ENCODE data around the gene NLGN3. TPM values are rescaled to one million over a fixed set of nuclear protein-coding genes. Genes with fewer than 3 reads are reported as not detected.

NLGN3 gene
- total and polyA plus RNA-seq, 2 donors (not counting 3 experiments of a cell fraction or from before 2014, with no cell fraction given), result 0.37 to 0.40 TPM

DNA sequence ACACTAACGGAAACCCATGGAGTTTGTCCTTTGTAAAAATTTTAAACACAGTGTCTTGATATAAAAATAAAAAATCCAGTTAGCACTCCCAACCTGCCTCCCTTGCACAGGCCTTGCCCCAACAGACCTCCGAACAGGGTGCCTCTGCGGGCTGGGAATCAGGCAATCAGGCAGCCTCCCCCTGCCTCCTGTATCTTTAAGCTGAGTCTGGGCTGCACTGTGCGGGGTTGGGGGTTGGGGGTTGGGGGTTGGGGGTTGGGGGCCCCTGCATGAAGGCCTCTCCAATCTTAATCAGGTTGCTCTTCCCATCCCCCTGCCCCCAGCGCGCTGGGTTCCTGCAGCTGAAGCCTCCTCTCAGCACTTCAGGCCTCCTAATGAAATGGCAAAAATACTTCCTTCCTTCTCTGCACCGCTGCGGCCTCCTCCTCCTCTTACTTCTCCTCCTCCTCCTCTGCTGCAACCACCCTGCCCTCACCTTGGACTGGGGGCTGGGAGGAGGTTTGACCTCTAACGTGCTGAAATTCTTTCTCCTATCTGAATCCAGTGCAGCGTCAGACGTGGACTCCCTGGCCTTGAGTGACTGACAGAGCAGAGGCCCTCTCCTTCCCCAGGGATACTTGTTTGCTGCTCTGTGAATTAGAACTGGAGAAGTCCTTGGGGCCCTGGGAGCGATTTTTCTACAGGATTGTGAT, 26.6 kb downstream of the NLGN3 start:
- no peaks in the 10 kb centered on the region for H3K9me3 ChIP-seq (replicated peaks; ENCODE audit: control insufficient read depth, insufficient read depth, low read length)
- dilution Hi-C loops (cut with MboI; ENCODE audit: extremely low pct_ligation_motif_present, low sequenced_read_pairs) (no loop called here), intact Hi-C loops (cut with micrococcal nuclease) (no loop called here)
- POLR2A ChIA-PET, result no interaction called here
- FAIRE-seq, result no peak
- no peak for TF ChIP-seq FOS (IDR thresholded peaks at IDR 0.05; ENCODE audit: borderline replicate concordance, insufficient read depth, low read length)
- no peak overlapping the region for H3K9ac ChIP-seq (replicated peaks; ENCODE audit: extremely low read depth, insufficient read depth, low read length)
- no peak overlapping the region for H3K4me2 ChIP-seq (ENCODE audit: insufficient read depth, low read length)
- no peaks in the 10 kb centered on the region for H3K36me3 ChIP-seq (ENCODE audit: control insufficient read depth in 2 of 2, extremely low read depth in 1 of 2, insufficient read depth in 2 of 2, low read length in 2 of 2)
- no TSS peak for BruUV-seq (replicated peaks)
- no peaks in the 10 kb centered on the region for H4K20me1 ChIP-seq (replicated peaks; ENCODE audit: control insufficient read depth, extremely low read depth, insufficient read depth, low read length)
- no peak overlapping the region for H3K27ac ChIP-seq (ENCODE audit: insufficient read depth, low read depth, low read length)
- H2AFZ ChIP-seq (ENCODE audit: low read depth, low read length), result no peak overlapping the region
- no peaks in the 10 kb centered on the region for H3K9me1 ChIP-seq (replicated peaks; ENCODE audit: control insufficient read depth, extremely low read depth, insufficient read depth, low read length)
- H3K79me2 ChIP-seq (ENCODE audit: control insufficient read depth, insufficient read depth, low read length), result no peaks in the 10 kb centered on the region
- no peaks in the 10 kb centered on the region for H3K27me3 ChIP-seq (ENCODE audit: control insufficient read depth in 2 of 2, insufficient read depth in 2 of 2, low read length in 2 of 2)
- H3K4me3 ChIP-seq (replicated peaks in 1 of 3; ENCODE audit: insufficient read depth in 1 of 3, low read depth in 1 of 3, low read length in 3 of 3), result no peak overlapping the region
- no peak for DNase-seq (ENCODE audit: low read depth, low spot score)
- CTCF ChIA-PET, result no interaction called here
- no peaks in the 10 kb centered on the region for H3K4me1 ChIP-seq (ENCODE audit: control insufficient read depth, extremely low read depth, insufficient read depth, low read length)

DNA sequence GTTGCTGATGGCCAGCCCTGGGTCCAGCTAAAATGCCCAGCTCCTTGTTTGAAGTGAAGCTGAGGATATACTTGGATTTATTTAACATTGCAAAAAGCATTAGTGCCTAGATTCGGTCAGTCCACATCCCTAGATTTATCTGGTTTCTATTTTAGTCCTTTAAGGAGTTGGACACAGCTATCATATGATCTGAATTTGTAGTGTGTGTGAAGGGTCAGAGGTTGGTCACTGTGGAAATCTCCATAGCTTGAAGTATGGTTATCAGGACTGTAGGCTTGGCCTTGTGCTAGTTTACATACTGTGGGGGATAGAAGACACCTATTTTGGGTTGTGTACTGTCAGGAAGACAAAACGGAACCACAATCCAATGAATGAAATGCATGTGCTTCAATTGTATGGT, 28.8 kb downstream of the NLGN3 start:
- CTCF ChIA-PET, result interaction anchor here (1.0 kb wide), 1 partner anchor 203 kb away, joined by 3 read pairs; no protein-coding TSS in a partner anchor
- DNase-seq (ENCODE audit: low read depth, low spot score), result no peak

More for the DNA sequence above, 28.8 kb downstream of the NLGN3 start:
- no peak for FAIRE-seq
- Histone ChIP-seq H3K4me1 (ENCODE audit: control insufficient read depth, extremely low read depth, insufficient read depth, low read length) (no peaks in the 10 kb centered on the region), H2AFZ (ENCODE audit: low read depth, low read length) (no peak overlapping the region), H3K9me3 (replicated peaks; ENCODE audit: control insufficient read depth, insufficient read depth, low read length) (no peaks in the 10 kb centered on the region), H3K4me3 (replicated peaks in 1 of 3; ENCODE audit: insufficient read depth in 1 of 3, low read depth in 1 of 3, low read length in 3 of 3) (no peak overlapping the region), H3K36me3 (ENCODE audit: control insufficient read depth in 2 of 2, extremely low read depth in 1 of 2, insufficient read depth in 2 of 2, low read length in 2 of 2) (no peaks in the 10 kb centered on the region), H3K4me2 (ENCODE audit: insufficient read depth, low read length) (no peak overlapping the region), H4K20me1 (replicated peaks; ENCODE audit: control insufficient read depth, extremely low read depth, insufficient read depth, low read length) (no peaks in the 10 kb centered on the region), H3K27me3 (ENCODE audit: control insufficient read depth in 2 of 2, insufficient read depth in 2 of 2, low read length in 2 of 2) (no peaks in the 10 kb centered on the region), H3K27ac (ENCODE audit: insufficient read depth, low read depth, low read length) (no peak overlapping the region), H3K9me1 (replicated peaks; ENCODE audit: control insufficient read depth, extremely low read depth, insufficient read depth, low read length) (no peaks in the 10 kb centered on the region), H3K9ac (replicated peaks; ENCODE audit: extremely low read depth, insufficient read depth, low read length) (no peak overlapping the region), H3K79me2 (ENCODE audit: control insufficient read depth, insufficient read depth, low read length) (no peaks in the 10 kb centered on the region)
- BruUV-seq (replicated peaks), result no TSS peak
- POLR2A ChIA-PET, result no interaction called here
- TF ChIP-seq EZH2 (IDR thresholded peaks at IDR 0.05; ENCODE audit: borderline replicate concordance, low read depth, low read length, severe bottlenecking) (no peak), JUN (IDR thresholded peaks at IDR 0.05; ENCODE audit: borderline replicate concordance, insufficient read depth, insufficient read length, low read depth) (no peak), POLR2A (IDR thresholded peaks at IDR 0.05; ENCODE audit: low read depth, low read length) (no peak), FOS (IDR thresholded peaks at IDR 0.05; ENCODE audit: borderline replicate concordance, insufficient read depth, low read length) (no peak), MYC (IDR thresholded peaks at IDR 0.05; ENCODE audit: low read depth, low read length) (no peak), POLR2AphosphoS5 (IDR thresholded peaks at IDR 0.05; ENCODE audit: insufficient read depth, low read depth, low read length) (no peak), GATA2 (IDR thresholded peaks at IDR 0.05; ENCODE audit: insufficient read depth, insufficient read length, low read depth, low read length) (no peak)
- TF ChIP-seq, protein P1, sequence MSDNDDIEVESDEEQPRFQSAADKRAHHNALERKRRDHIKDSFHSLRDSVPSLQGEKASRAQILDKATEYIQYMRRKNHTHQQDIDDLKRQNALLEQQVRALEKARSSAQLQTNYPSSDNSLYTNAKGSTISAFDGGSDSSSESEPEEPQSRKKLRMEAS (IDR thresholded peaks at IDR 0.05; ENCODE audit: insufficient read depth, insufficient read length), result no peak
- TF ChIP-seq, protein P2, sequence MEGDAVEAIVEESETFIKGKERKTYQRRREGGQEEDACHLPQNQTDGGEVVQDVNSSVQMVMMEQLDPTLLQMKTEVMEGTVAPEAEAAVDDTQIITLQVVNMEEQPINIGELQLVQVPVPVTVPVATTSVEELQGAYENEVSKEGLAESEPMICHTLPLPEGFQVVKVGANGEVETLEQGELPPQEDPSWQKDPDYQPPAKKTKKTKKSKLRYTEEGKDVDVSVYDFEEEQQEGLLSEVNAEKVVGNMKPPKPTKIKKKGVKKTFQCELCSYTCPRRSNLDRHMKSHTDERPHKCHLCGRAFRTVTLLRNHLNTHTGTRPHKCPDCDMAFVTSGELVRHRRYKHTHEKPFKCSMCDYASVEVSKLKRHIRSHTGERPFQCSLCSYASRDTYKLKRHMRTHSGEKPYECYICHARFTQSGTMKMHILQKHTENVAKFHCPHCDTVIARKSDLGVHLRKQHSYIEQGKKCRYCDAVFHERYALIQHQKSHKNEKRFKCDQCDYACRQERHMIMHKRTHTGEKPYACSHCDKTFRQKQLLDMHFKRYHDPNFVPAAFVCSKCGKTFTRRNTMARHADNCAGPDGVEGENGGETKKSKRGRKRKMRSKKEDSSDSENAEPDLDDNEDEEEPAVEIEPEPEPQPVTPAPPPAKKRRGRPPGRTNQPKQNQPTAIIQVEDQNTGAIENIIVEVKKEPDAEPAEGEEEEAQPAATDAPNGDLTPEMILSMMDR (IDR thresholded peaks at IDR 0.05; ENCODE audit: extremely low read depth in 1 of 2, insufficient read depth in 1 of 2, low read depth in 1 of 2, low read length in 2 of 2), result no peak
- dilution Hi-C loops (cut with MboI; ENCODE audit: extremely low pct_ligation_motif_present, low sequenced_read_pairs) (no loop called here), intact Hi-C loops (cut with micrococcal nuclease) (no loop called here)
